T follicular helper cell (primary cell): Measurements from ENCODE around the gene RANBP17.

Source experiments
- DNase-seq: peaks from one replicate; pipeline ENCODE4 v3.0.0-alpha.2; 2020; ENCODE audit warnings: low read depth

RANBP17 gene

GRCh38 chr5:171299228-171299627, 437.4 kb downstream of the RANBP17 start:
- DNase-seq: no peak

DNA sequence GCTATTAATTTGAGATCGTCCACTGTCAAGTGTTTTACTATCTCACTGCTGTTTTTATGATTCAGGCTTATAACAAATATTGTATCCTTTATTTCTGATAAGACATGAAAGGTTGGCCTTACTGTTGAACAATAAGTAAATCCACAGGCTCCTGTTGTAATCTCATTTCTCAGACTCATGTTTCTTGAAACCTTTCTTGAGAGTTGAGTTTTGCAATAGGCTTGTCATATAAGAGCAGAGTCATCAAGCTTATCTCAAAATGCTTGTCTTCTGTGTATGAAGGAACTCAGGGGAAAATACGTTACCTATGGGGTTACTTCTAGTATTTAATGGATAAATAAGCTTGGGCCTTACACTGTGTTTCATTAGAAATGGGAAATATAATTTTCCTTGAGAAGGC, 438.0 kb downstream of the RANBP17 start:
- DNase-seq: no peak

DNA sequence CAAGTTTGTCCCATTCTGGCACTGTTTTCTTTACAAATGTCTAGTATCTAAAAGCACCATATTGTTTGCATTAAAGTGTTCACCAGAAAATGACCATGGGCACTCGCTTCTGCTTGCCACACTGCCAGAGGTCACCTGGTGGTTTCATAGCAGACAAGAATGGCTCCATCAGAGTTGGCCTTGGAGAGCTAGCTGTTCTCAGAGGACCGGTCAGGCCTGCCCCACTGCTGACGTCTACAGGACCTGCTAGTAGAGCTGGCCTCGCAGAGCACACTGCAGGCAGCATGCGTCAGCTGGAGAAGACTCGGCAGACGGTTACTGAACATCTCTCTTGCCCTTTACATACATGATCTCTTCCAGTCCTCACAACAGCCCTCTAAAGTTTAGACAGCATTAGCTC, 438.5 kb downstream of the RANBP17 start:
- no peak for DNase-seq

DNA sequence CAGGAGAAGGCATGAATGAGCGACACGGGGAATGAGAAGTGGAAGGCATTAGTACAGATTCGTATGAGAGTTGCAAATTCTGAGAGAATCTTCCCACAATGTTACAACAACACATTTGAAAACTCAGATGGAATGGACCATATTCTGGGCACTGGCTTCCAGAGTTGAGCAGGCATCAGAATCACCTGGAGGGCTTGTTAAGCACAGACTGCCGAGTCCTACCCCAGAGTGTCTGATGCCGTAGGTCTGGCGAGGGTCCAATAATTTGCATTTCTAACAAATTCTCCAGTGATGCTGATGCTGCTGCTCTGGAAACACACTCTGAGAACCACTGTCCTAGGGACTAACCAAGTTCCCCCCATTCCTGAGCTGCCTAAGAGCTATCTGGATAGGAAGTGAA, 444.3 kb downstream of the RANBP17 start:
- no peak for DNase-seq

- DNase-seq: no peak
Observed at GRCh38 chr5:171306781-171307591, 445.2 kb downstream of the RANBP17 start.

- DNase-seq: no peak
Observed at GRCh38 chr5:171307789-171308452, 446.1 kb downstream of the RANBP17 start.

DNA sequence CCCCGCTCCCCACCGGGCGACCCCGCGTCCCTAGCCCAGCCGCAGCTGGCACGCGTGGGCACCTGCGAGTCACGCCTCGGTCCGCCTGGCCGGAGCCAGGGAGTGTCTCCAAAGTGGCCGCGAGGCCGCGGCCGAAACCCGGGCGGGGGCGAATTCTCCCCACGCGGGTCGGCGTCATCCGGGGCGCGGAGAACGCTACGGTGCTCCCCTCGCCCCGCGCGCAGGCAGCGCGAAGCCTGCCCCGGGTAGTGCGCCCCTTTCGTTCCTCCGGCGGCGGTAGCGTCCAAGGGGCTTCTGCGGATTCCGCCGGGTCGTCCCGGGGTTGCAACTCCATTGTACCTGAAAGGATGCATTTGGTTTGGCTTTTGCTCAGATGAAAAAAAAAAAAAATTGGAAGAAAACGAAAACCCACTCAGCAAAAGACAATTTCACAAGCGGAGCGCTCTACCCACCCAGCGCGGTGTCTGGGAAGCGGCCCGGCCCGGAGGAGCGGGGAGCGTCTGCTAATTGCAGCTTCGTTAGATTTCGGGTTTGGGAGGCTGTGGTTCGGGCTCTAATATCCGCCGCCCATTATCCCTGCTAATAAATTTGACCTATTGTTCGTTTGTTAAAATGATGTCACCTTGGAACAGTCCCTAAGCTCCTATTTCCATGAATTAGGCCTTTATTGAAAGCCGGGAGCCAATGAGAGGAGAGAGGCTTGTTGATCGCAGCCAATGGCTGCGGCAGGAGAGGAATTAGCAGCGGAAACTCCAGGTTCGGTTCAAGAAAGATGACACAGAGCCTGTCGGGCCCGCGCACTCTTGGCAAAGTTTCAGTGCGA, 446.8 kb downstream of the RANBP17 start, which contains the start of gene TLX3:
TLX3 (plus strand) TSS at position 796 of the 823 bp plus-strand sequence. CDS start 118 bp downstream, outside the sequence.
- no peak for DNase-seq

DNA sequence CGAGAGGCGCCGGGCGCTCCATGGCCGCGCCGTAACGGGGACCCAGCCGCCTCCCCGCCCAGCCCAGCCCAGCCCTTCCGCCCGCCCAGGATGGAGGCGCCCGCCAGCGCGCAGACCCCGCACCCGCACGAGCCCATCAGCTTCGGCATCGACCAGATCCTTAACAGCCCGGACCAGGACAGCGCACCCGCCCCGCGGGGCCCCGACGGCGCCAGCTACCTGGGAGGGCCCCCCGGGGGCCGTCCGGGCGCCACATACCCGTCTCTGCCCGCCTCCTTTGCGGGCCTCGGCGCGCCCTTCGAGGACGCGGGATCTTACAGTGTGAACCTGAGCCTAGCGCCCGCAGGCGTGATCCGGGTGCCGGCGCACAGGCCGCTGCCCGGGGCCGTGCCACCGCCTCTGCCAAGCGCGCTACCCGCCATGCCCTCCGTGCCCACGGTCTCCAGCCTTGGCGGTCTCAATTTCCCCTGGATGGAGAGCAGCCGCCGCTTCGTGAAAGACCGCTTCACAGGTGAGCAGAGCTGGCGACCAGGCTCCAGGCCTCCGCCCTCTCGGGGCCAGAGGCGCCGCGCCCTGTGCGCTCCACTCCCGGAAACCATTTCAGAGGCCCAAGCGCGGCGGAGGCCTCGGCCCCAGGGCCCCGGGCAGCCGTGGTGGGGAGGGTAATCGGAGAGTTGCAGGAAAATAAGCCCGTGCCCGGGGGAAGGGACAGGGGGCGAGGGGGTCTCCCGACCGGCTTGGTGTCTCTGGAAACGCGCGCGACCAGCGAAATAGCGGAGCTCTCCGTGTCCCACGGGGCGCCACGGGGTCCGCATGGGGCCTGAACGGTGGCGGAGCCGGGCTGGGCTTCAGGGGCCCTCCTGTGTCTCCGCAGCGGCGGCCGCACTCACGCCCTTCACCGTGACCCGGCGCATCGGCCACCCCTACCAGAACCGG, 447.7 kb downstream of the RANBP17 start:
- no peak for DNase-seq

GRCh38 chr5:171310212-171310818, 448.5 kb downstream of the RANBP17 start:
- DNase-seq: no peak

DNA sequence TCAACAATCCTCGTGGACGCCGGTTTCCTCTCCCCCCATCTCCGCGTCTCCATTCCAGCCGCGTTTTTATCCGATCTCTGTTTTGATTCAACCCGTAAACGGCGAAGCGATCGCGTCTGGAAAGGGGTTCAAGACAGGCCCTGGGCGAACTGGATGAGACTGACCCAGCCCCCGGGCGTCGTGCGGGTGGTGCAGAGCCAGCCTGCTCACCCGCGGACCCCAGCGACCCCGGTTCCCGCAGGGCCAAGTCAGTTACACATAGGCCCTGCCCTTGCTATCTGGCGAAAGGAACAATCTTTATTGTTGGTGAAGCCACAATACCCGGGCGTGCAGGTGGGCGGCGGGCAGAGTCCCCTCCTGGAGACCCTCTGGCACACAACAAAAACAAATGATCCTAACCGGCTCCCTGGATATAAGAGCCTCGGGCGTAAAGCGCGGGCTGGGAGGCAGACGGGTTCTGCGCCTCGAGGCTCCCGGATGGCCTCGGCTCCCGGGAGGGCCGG, 449.1 kb downstream of the RANBP17 start:
- DNase-seq: no peak

DNA sequence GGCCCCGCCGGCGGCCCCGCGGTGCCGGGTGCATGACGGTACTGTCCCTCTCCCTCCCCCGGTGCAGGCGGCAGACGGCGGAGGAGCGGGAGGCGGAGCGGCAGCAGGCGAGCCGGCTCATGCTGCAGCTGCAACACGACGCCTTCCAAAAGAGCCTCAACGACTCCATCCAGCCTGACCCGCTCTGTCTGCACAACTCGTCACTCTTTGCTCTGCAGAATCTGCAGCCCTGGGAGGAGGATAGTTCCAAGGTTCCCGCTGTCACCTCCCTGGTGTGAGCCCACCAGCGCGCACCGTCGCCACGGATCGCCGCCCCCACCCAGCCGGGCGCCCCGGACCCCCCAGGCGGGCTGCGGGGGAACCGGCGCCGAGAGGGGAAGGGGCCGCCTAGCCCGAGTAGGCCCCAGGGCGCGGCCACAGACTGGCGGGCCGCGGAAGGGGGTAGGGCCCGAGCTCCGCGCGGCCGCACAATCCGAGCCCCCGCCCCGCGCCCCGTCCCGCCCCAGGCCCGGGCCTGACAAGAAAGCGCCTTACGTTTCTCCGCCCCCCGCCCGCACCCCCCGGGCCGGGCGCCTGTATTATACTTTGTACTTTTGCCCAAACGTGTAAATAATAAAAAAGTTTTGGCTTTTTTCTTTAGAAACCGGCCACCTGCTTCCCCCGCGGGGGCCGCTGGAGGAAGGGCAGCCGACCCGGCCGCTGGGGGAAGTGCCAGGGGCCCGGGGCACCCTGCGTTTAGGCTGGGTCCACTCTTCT, 449.7 kb downstream of the RANBP17 start:
- no peak for DNase-seq

- no peak for DNase-seq
Observed at GRCh38 chr5:171312129-171312974, 450.5 kb downstream of the RANBP17 start.

DNA sequence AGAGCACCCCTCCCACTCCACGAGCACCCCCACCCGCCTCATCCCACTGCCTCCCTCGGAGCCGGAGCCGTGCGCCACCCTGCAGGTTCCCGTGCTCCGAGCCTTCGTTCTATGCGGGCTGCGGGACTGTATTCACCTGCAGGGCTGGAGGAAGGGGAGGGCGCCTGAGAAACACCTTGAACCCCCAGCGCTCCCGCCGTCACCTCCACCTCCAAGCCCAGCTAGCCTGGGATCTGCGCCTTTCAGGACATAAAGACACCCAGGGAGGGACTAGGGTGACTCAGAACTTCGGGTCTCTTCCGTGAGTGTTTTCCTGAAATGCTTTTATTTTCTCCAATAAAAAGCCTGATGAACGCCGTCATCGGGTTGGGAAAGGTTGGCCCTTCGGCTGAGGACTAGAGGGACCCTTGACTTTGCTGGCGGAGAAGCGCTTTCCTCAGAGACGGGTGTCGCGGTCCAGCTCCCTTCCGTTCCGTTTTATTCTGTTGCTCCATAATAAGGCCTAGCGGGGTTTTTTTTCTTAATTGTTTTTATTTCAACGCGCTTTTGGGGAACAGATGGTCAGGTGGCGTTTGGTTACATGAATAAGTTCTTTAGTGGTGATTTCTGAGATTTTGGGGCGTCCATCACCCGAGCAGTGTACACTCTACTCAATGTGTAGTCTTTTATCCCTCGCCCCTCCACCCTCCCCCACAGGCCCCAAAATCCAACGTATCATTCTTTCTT, 451.8 kb downstream of the RANBP17 start:
- no peak for DNase-seq

- no peak for DNase-seq
Observed at GRCh38 chr5:171314728-171315385, 453.0 kb downstream of the RANBP17 start.

DNA sequence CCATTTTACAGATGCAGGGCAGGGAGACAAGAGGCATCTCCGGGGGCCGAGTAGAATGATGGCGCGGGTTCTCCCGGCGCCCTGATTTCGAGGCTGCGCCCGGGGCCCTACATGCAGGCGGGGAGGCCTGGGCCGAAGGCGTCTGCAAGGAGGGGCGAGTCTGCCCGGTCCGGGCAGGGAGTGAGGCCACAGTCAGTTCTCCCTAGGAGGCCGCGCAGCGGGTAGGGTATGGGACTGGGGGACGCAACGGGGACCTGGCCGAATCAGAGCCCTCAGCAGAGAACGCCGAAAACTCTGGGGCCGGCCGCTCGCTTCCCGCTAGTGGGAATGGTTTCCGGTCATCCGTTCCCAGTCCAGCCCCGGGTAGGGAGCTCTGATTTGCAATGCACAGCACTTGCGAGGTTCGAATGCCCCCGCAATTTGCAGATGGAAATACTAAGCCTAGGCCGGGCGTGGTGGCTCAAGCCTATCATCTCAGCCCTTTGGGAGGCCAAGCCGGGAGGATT, 453.6 kb downstream of the RANBP17 start:
- no peak for DNase-seq

- no peak for DNase-seq
Observed at GRCh38 chr5:171315925-171316257, 454.1 kb downstream of the RANBP17 start.

DNA sequence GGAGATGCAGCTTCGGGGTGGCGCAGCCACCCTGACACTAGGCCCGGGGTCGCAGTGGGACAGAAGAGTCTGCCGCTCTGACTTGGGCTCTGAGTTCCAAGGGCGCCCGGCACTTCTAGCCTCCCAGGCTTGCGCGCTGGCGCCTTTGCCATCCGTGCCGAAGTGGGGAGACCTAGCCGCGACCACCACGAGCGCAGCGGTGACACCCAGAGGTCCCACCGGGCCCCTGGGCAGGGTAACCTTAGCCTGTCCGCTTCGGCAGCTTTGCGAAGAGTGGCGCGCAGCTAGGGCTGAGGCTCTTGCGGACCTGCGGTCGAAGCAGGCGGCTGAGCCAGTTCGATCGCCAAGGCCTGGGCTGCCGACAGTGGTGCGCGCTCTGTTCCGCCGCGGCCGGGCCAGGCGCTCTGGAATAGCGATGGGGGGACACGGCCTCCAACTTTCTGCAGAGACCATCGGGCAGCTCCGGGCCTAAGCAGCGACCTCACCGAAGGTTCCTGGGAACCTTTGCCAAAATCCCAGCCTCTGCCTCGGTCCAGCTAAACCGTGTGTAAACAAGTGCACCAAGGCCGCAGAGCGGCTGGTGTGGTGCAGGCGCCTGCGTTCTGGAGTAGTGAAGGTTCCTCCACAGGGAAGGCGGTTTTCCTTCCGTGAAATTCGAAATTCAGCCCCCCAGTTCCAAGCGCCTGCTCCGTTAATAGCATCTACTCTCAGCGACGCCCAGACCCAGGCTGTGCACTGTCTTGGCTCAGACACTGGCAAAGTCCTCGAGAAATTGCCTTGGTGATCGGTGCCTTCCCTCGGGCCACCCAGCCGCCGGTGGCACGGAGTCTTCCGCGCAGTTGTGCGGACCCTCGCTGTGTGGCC, 454.7 kb downstream of the RANBP17 start:
- DNase-seq: no peak
